ENCODE measurements around the gene NAGPA. TPM values are rescaled to one million over a fixed set of nuclear protein-coding genes. Genes with fewer than 3 reads are reported as not detected.

Gene NAGPA
- total and polyA plus RNA-seq, 4 experiments from 2014 or later = 30.7 to 36.8 (median 32.7) TPM

- peaks cover 8 to 21% of the 10 kb centered on the region in 2 donors for H3K36me3 Mint-ChIP-seq
- POLR2A ChIA-PET (ENCODE audit: partially characterized antibody) = no interaction called here
- H3K9me3 Mint-ChIP-seq = no peaks in the 10 kb centered on the region
- H3K27ac ChIP-seq (ENCODE audit: low read depth, low read length) = no peak overlapping the region
- DNase-seq = no peak
- H3K4me1 ChIP-seq (ENCODE audit: insufficient read depth, low read length) = no peaks in the 10 kb centered on the region
- intact Hi-C loops (cut with micrococcal nuclease) = no loop called here
- no peaks in the 10 kb centered on the region for H3K27me3 ChIP-seq (ENCODE audit: insufficient read depth, low read length)
- H3K27me3 Mint-ChIP-seq = no peaks in the 10 kb centered on the region
- no peaks in the 10 kb centered on the region for H3K9me3 ChIP-seq (ENCODE audit: control insufficient read depth in 1 of 2, low read length in 2 of 2)
- peaks cover 0 to 7% (median 2%) of the 10 kb centered on the region in 4 donors for H3K4me1 Mint-ChIP-seq
- peaks cover 10% of the 10 kb centered on the region for H3K36me3 ChIP-seq (ENCODE audit: insufficient read depth, low read length)
- H3K4me3 ChIP-seq (ENCODE audit: low read length in 2 of 2) = no peak overlapping the region
- no peak overlapping the region for H3K4me3 Mint-ChIP-seq
- CTCF ChIA-PET (ENCODE audit: partially characterized antibody) = no interaction called here
- H3K27ac Mint-ChIP-seq = no peak overlapping the region
Observed at GRCh38 chr16:5027086-5027485, 6.6 kb downstream of the NAGPA start.

GRCh38 chr16:5026664-5027063 lies 7.1 kb downstream of the NAGPA start:
- Histone ChIP-seq H3K36me3 (ENCODE audit: insufficient read depth, low read length) (peaks cover 10% of the 10 kb centered on the region), H3K4me3 (ENCODE audit: low read length in 2 of 2) (no peak overlapping the region), H3K27ac (ENCODE audit: low read depth, low read length) (no peak overlapping the region), H3K4me1 (ENCODE audit: insufficient read depth, low read length) (no peaks in the 10 kb centered on the region), H3K27me3 (ENCODE audit: insufficient read depth, low read length) (no peaks in the 10 kb centered on the region), H3K9me3 (ENCODE audit: control insufficient read depth in 1 of 2, low read length in 2 of 2) (no peaks in the 10 kb centered on the region)
- H3K9me3 Mint-ChIP-seq = peaks cover 0 to 1% (median 0%) of the 10 kb centered on the region in 8 donors
- H3K27ac Mint-ChIP-seq = no peak overlapping the region
- no peak for DNase-seq
- CTCF ChIA-PET (ENCODE audit: partially characterized antibody) = interaction anchor here (1.3 kb wide), 1 partner anchor 71 kb away, joined by 4 read pairs; no protein-coding TSS in a partner anchor
- intact Hi-C loops (cut with micrococcal nuclease) = no loop called here
- H3K27me3 Mint-ChIP-seq = peaks cover 0 to under 1% of the 10 kb centered on the region in 2 donors
- POLR2A ChIA-PET (ENCODE audit: partially characterized antibody) = no interaction called here
- H3K36me3 Mint-ChIP-seq = peaks cover 8 to 21% of the 10 kb centered on the region in 2 donors
- peaks cover 0 to 3% (median 0%) of the 10 kb centered on the region in 4 donors for H3K4me1 Mint-ChIP-seq
- no peak overlapping the region for H3K4me3 Mint-ChIP-seq

DNA sequence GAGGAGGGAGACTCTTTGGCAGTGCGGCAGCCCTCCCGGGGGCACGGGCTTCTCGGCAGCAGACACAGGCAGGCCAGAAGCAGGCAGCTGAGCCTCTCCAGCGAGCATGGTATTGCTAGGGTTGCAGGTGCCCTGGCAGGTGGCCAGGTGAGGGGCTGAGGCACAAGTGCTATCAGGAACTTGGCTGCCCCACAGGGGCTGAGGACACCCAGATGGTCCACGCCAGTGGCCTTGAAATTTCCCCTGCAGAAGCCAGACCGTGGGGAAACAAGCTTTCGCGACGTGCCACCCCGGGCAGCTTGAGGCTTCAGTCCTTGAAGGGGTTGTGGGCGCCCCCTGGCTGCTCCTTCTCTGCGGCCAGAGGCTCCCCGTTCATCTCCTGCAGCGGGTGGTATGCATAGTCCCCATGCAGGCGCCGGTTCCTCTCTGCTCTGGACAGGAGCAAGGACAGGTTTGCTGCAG lies 8.5 kb downstream of the NAGPA start:
- H3K36me3 ChIP-seq (ENCODE audit: insufficient read depth, low read length) = peaks cover 10% of the 10 kb centered on the region
- intact Hi-C loops (cut with micrococcal nuclease) = no loop called here

DNA sequence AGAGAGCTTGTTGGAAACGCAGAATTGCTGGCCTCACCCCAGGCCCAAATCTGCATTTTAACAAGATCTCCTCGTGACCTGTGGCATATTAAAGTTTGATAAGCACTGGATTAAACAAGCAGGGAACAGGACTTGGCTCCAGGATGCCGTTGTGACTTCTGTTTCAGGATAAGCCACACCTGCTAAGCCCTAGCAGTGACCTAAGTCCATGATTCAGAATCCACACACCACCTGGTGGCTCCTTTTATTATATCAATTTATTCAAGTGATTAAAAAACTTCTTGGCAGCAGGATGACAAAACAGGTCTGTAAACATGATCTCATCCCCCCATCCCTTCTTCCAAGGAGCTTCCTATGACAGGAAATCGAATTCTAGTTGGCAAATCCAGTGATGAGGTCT lies 9.1 kb downstream of the NAGPA start:
- intact Hi-C loops (cut with micrococcal nuclease) = no loop called here
- H3K36me3 ChIP-seq (ENCODE audit: insufficient read depth, low read length) = peaks cover 6% of the 10 kb centered on the region
- no peaks in the 10 kb centered on the region for H3K27me3 ChIP-seq (ENCODE audit: insufficient read depth, low read length)
- no peak overlapping the region for H3K27ac ChIP-seq (ENCODE audit: low read depth, low read length)
- POLR2A ChIA-PET (ENCODE audit: partially characterized antibody) = interaction anchor here (1.0 kb wide), 1 partner anchor 10 kb away, joined by 3 read pairs; no protein-coding TSS in a partner anchor
- Mint-ChIP-seq H3K27me3 (peaks cover 0 to 1% of the 10 kb centered on the region in 2 donors), H3K4me1 (no peaks in the 10 kb centered on the region), H3K9me3 (peaks cover 0 to 1% (median 0%) of the 10 kb centered on the region in 8 donors), H3K36me3 (peaks cover 8 to 19% of the 10 kb centered on the region in 2 donors), H3K27ac (no peak overlapping the region), H3K4me3 (no peak overlapping the region)
- no peaks in the 10 kb centered on the region for H3K9me3 ChIP-seq (ENCODE audit: control insufficient read depth in 1 of 2, low read length in 2 of 2)
- no peaks in the 10 kb centered on the region for H3K4me1 ChIP-seq (ENCODE audit: insufficient read depth, low read length)
- CTCF ChIA-PET (ENCODE audit: partially characterized antibody) = no interaction called here
- H3K4me3 ChIP-seq (ENCODE audit: low read length in 2 of 2) = no peak overlapping the region
- no peak for DNase-seq

More for the DNA sequence above, 8.5 kb downstream of the NAGPA start:
- peaks cover 0 to 1% (median 0%) of the 10 kb centered on the region in 8 donors for H3K9me3 Mint-ChIP-seq
- CTCF ChIA-PET (ENCODE audit: partially characterized antibody) = interaction anchor here (1.3 kb wide), 1 partner anchor 69 kb away, joined by 4 read pairs; no protein-coding TSS in a partner anchor
- no peaks in the 10 kb centered on the region for H3K4me1 Mint-ChIP-seq
- H3K4me3 ChIP-seq (ENCODE audit: low read length in 2 of 2) = no peak overlapping the region
- H3K27me3 Mint-ChIP-seq = peaks cover 0 to 1% of the 10 kb centered on the region in 2 donors
- H3K27ac Mint-ChIP-seq = no peak overlapping the region
- POLR2A ChIA-PET (ENCODE audit: partially characterized antibody) = no interaction called here
- no peaks in the 10 kb centered on the region for H3K9me3 ChIP-seq (ENCODE audit: control insufficient read depth in 1 of 2, low read length in 2 of 2)
- H3K4me3 Mint-ChIP-seq = no peak overlapping the region
- H3K27me3 ChIP-seq (ENCODE audit: insufficient read depth, low read length) = no peaks in the 10 kb centered on the region
- H3K4me1 ChIP-seq (ENCODE audit: insufficient read depth, low read length) = no peaks in the 10 kb centered on the region
- H3K27ac ChIP-seq (ENCODE audit: low read depth, low read length) = no peak overlapping the region
- DNase-seq = no peak
- H3K36me3 Mint-ChIP-seq = peaks cover 8 to 19% of the 10 kb centered on the region in 2 donors

DNA sequence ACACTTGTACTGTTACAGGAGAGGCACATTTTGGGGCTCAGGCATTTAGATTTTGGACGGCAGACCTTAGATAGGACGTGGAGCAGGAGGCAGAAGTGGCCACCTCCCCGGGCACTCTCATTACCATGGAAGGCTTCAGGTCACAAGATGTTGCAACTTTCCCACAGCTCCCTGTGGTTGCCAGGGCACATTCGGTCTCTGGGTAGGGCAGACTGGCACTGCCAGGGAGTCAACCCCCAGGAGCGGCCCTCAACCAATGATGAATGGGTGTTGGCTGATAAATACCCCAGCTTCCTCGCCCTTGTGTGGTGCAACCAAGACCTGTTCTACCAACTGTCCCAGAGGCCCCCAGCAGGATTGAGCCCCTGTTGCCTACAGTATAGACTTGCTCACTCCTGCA lies 11.2 kb downstream of the NAGPA start:
- Mint-ChIP-seq H3K36me3 (peaks cover 2 to 7% of the 10 kb centered on the region in 2 donors), H3K27me3 (peaks cover 0 to 1% of the 10 kb centered on the region in 2 donors), H3K4me1 (no peaks in the 10 kb centered on the region), H3K4me3 (no peak overlapping the region), H3K9me3 (peaks cover 0 to 1% (median 0%) of the 10 kb centered on the region in 8 donors), H3K27ac (no peak overlapping the region)
- Histone ChIP-seq H3K4me1 (ENCODE audit: insufficient read depth, low read length) (no peaks in the 10 kb centered on the region), H3K27ac (ENCODE audit: low read depth, low read length) (no peak overlapping the region), H3K27me3 (ENCODE audit: insufficient read depth, low read length) (no peaks in the 10 kb centered on the region), H3K36me3 (ENCODE audit: insufficient read depth, low read length) (no peaks in the 10 kb centered on the region), H3K9me3 (ENCODE audit: control insufficient read depth in 1 of 2, low read length in 2 of 2) (no peaks in the 10 kb centered on the region), H3K4me3 (ENCODE audit: low read length in 2 of 2) (no peak overlapping the region)
- ChIA-PET CTCF (ENCODE audit: partially characterized antibody) (no interaction called here), POLR2A (ENCODE audit: partially characterized antibody) (no interaction called here)
- intact Hi-C loops (cut with micrococcal nuclease) = no loop called here
- DNase-seq = no peak

DNA sequence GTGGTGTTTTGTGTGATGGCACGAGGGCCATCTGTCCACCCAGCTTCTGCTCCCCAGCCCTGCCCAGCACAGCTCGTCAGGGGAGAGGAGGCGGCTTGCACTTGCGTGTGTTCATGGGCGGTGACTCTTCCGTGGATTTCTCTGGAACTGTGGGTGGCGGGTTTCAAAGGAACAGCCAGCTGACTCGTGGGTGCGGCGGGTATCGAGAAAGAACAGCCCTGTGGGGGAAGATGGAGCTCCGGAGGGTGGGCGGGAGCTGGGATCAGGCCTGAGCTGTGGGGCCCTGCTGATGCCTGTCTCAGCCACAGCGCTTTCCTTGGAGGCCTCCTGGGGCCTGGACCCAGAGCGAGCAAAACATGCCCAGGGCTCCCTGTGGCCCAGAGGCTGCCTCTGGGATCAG lies 13.2 kb downstream of the NAGPA start:
- H3K27ac Mint-ChIP-seq = no peak overlapping the region

DNA sequence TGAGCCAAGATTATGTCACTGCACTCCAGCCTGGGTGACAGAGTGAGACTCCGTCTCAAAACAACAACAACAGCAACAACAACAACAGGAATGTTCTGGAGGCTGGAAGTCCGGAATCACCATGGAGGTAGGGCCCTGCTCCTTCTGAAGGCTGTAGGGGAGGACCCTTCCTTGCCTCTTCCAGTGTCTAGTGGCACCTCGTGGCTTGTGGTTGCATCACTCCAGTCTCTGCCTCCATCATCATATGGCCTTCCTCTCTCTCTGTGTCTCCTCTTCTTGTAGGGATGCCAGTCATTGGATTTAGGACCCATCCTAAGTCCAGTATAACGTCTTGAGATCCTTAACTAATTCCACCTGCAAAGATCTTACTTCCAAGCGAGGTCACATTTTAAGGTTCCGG lies 14.0 kb downstream of the NAGPA start:
- intact Hi-C loops (cut with micrococcal nuclease) = no loop called here
- H3K9me3 Mint-ChIP-seq = peaks cover 0 to 1% (median 0%) of the 10 kb centered on the region in 8 donors
- Histone ChIP-seq H3K4me1 (ENCODE audit: insufficient read depth, low read length) (no peaks in the 10 kb centered on the region), H3K36me3 (ENCODE audit: insufficient read depth, low read length) (no peaks in the 10 kb centered on the region), H3K27me3 (ENCODE audit: insufficient read depth, low read length) (no peaks in the 10 kb centered on the region), H3K27ac (ENCODE audit: low read depth, low read length) (no peak overlapping the region), H3K9me3 (ENCODE audit: control insufficient read depth in 1 of 2, low read length in 2 of 2) (no peaks in the 10 kb centered on the region), H3K4me3 (ENCODE audit: low read length in 2 of 2) (no peak overlapping the region)
- ChIA-PET CTCF (ENCODE audit: partially characterized antibody) (no interaction called here), POLR2A (ENCODE audit: partially characterized antibody) (no interaction called here)
- no peak for DNase-seq
- peaks cover 1 to 3% of the 10 kb centered on the region in 2 donors for H3K27me3 Mint-ChIP-seq
- no peak overlapping the region for H3K27ac Mint-ChIP-seq
- no peak overlapping the region for H3K4me3 Mint-ChIP-seq
- peaks cover 0 to under 1% of the 10 kb centered on the region in 2 donors for H3K36me3 Mint-ChIP-seq
- no peaks in the 10 kb centered on the region for H3K4me1 Mint-ChIP-seq

More for the DNA sequence above, 13.2 kb downstream of the NAGPA start:
- Mint-ChIP-seq H3K27me3 (peaks cover 1 to 3% of the 10 kb centered on the region in 2 donors), H3K4me3 (no peak overlapping the region), H3K9me3 (peaks cover 0 to 1% (median 0%) of the 10 kb centered on the region in 8 donors), H3K4me1 (no peaks in the 10 kb centered on the region), H3K36me3 (peaks cover 0 to 3% of the 10 kb centered on the region in 2 donors)
- Histone ChIP-seq H3K27me3 (ENCODE audit: insufficient read depth, low read length) (no peaks in the 10 kb centered on the region), H3K9me3 (ENCODE audit: control insufficient read depth in 1 of 2, low read length in 2 of 2) (no peaks in the 10 kb centered on the region), H3K36me3 (ENCODE audit: insufficient read depth, low read length) (no peaks in the 10 kb centered on the region), H3K27ac (ENCODE audit: low read depth, low read length) (no peak overlapping the region), H3K4me1 (ENCODE audit: insufficient read depth, low read length) (no peaks in the 10 kb centered on the region), H3K4me3 (ENCODE audit: low read length in 2 of 2) (no peak overlapping the region)
- DNase-seq = no peak
- ChIA-PET POLR2A (ENCODE audit: partially characterized antibody) (no interaction called here), CTCF (ENCODE audit: partially characterized antibody) (no interaction called here)
- intact Hi-C loops (cut with micrococcal nuclease) = no loop called here
